T-helper 1 cell (primary cell): ENCODE measurements around the gene HIVEP3.

Experiments used
- DNase-seq, 5 donors: peaks; one replicate each; pipeline ENCODE4 v3.0.0-alpha.2; 2012 to 2020

The HIVEP3 gene

GRCh38 chr1:41493626-41494350 lies 424.9 kb downstream of the HIVEP3 start:
- DNase-seq = no peak

GRCh38 chr1:41493117-41493536 lies 425.6 kb downstream of the HIVEP3 start:
- DNase-seq = no peak

- peak in 1 of 5 donors; percentile 47 for DNase-seq
Observed at GRCh38 chr1:41492341-41492848, 426.3 kb downstream of the HIVEP3 start.

GRCh38 chr1:41490911-41491310 lies 427.8 kb downstream of the HIVEP3 start:
- no peak for DNase-seq

- DNase-seq = no peak
Observed at GRCh38 chr1:41489561-41489960, 429.2 kb downstream of the HIVEP3 start.

- no peak for DNase-seq
Observed at GRCh38 chr1:41488040-41488951, 430.4 kb downstream of the HIVEP3 start.

GRCh38 chr1:41487126-41488039 lies 431.3 kb downstream of the HIVEP3 start:
- DNase-seq = peak in 1 of 5 donors; percentile 37

GRCh38 chr1:41486371-41487125 lies 432.2 kb downstream of the HIVEP3 start:
- no peak for DNase-seq

GRCh38 chr1:41486053-41486370 lies 432.7 kb downstream of the HIVEP3 start:
- DNase-seq = no peak

GRCh38 chr1:41485605-41486004 lies 433.1 kb downstream of the HIVEP3 start:
- no peak for DNase-seq

GRCh38 chr1:41484402-41485241 lies 434.1 kb downstream of the HIVEP3 start, which contains the start of gene EDN2:
EDN2 (minus strand) TSS chr1:41484683; CDS start chr1:41484601, 82 bp downstream.
- DNase-seq = no peak

GRCh38 chr1:41483960-41484401 lies 434.7 kb downstream of the HIVEP3 start:
- DNase-seq = no peak

GRCh38 chr1:41483001-41483850 lies 435.5 kb downstream of the HIVEP3 start:
- no peak for DNase-seq

- no peak for DNase-seq
Observed at GRCh38 chr1:41482001-41482765, 436.5 kb downstream of the HIVEP3 start.

GRCh38 chr1:41481109-41481775 lies 437.5 kb downstream of the HIVEP3 start:
- no peak for DNase-seq

GRCh38 chr1:41480204-41481108 lies 438.3 kb downstream of the HIVEP3 start:
- DNase-seq = no peak

- DNase-seq = no peak
Observed at GRCh38 chr1:41479808-41480160, 438.9 kb downstream of the HIVEP3 start.
